Activated CD8-positive, alpha-beta memory T cell treated with anti-CD3 and anti-CD28 coated beads, Interleukin-2, amount 10 ng/mL, durations not matched to agents 7 days and 5 days (primary cell): ENCODE results near the gene TOGARAM2. TPM values are rescaled to one million over a fixed set of nuclear protein-coding genes. Genes with fewer than 3 reads are reported as not detected.

Experiments used
- ATAC-seq: fragments of 150-1000 bp; cut with Tn5 transposase; one replicate; pipeline ENCODE4 v1.10.0; 2021; ENCODE audit warnings: moderate library complexity
- CTCF ChIA-PET: fragments of 350-600 bp; sonication (Branson Sonifier 250); formaldehyde crosslinking; loops from one replicate; lab custom pipeline; 2021; ENCODE audit warnings: antibody characterized with exemption; lab: Charles Lee
- DNase-seq: peaks from one replicate; pipeline ENCODE4 v3.0.0-alpha.2; 2020
- H3K27ac Mint-ChIP-seq: one replicate; pipeline ENCODE4 v1.8.0; 2021; ENCODE audit warnings: mild to moderate bottlenecking, mixed read lengths
- H3K27me3 Mint-ChIP-seq: one replicate; pipeline ENCODE4 v1.8.0; 2021; ENCODE audit warnings: mixed read lengths
- H3K36me3 Mint-ChIP-seq: one replicate; pipeline ENCODE4 v1.8.0; 2021; ENCODE audit warnings: mild to moderate bottlenecking, mixed read lengths
- H3K4me1 Mint-ChIP-seq: one replicate; pipeline ENCODE4 v1.8.0; 2021; ENCODE audit warnings: mixed read lengths
- H3K4me3 Mint-ChIP-seq: one replicate; pipeline ENCODE4 v1.8.0; 2021; ENCODE audit warnings: mild to moderate bottlenecking, moderate library complexity, mixed read lengths
- H3K9me3 Mint-ChIP-seq: one replicate; pipeline ENCODE4 v1.8.0; 2022; ENCODE audit warnings: low read depth, mixed read lengths
- total RNA-seq, 2 experiments: library from RNA; stranded (reverse); gene quantifications; one replicate each; pipeline ENCODE4 v1.2.3, GENCODE V29; 2021

TOGARAM2 gene
- 10 to 100 TPM; 15.0 to 23.9 TPM for total RNA-seq

DNA sequence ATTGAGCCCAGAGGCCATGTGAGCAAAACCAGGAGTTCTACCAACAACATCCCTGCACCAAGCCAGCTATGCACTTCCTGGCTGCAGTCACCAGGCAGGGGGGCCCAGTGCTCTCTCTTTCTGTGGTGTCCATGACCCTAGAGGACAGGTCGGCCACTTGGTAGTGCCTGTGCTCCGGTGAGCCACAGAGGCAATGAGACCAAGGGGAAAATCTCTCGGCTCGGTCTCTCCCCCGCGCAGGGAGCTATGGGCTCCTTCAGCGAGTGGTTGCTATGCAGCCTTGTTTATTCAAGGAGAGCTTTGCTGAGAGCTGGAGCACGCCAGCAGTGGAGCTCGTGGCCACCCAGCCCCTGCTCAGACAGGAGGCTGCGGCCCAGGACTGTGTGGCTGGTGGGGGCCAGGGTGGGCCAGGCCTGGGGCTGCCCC lies at the start of gene TOGARAM2:
TSS of gene TOGARAM2 (plus strand) at position 283 of the 426 bp plus-strand sequence. CDS start 13,537 bp downstream, outside the sequence.
- CTCF ChIA-PET = interaction anchor here (1.1 to 1.4 kb wide), 2 partner anchors 16 to 31 kb away, joined by 3 to 5 read pairs; no protein-coding TSS in a partner anchor
- no peak for DNase-seq
- Mint-ChIP-seq H3K36me3 (no peaks in the 10 kb centered on the region), H3K27me3 (no peaks in the 10 kb centered on the region), H3K4me1 (peaks cover 2% of the 10 kb centered on the region), H3K9me3 (no peaks in the 10 kb centered on the region), H3K27ac (no peak within 1 kb of the TSS), H3K4me3 (no peak within 1 kb of the TSS)
- no peak for ATAC-seq

DNA sequence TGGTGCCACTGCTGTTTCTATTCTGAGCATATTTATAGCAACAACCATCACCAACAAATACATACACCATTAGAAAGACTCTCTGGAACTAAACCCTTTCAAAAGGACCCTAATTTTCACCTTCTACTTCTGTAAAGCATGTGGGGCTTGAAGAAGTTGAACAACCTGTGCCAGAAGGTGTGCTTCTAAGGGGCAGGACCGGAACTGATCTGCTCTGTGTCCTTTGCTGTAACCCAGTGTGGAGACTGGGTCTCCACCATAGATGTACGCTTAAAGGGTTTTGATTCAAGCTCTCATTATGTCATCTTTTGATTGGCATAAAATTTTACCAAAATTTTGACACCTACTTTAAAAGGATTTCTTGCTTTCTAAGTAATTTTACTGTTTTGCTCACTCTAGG lies 46.3 kb upstream of the TOGARAM2 start:
- CTCF ChIA-PET = no interaction called here
- ATAC-seq (no peak), DNase-seq (no peak)
- no peak overlapping the region for H3K27ac Mint-ChIP-seq
- H3K36me3 Mint-ChIP-seq = peaks cover 45% of the 10 kb centered on the region
- no peaks in the 10 kb centered on the region for H3K27me3 Mint-ChIP-seq
- H3K4me1 Mint-ChIP-seq = no peaks in the 10 kb centered on the region
- no peak overlapping the region for H3K4me3 Mint-ChIP-seq
- no peaks in the 10 kb centered on the region for H3K9me3 Mint-ChIP-seq

DNA sequence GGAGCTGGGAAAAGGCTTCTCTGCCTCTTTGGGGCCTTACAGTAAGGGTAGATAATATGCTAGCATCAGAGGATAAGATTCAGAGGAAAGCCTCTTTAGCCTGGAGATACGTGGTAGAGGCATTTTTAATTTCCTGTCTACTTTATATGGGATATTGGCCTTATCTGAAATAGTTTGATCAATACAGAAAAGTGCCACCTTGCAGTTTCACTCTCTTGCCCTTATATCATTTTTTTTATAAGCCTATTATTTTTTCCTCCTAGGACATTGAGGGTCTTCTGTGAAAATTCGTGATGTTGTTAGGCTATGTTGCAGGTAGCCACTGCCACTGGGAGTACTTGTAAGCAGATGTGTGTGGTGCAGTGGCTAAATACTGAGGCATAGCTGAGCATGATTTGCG lies 40.1 kb upstream of the TOGARAM2 start:
- DNase-seq (no peak), ATAC-seq (no peak)
- Mint-ChIP-seq H3K27me3 (no peaks in the 10 kb centered on the region), H3K4me1 (peaks cover 3% of the 10 kb centered on the region), H3K4me3 (no peak overlapping the region), H3K27ac (peak overlapping the region; percentile 76), H3K36me3 (peaks cover 61% of the 10 kb centered on the region), H3K9me3 (no peaks in the 10 kb centered on the region)
- CTCF ChIA-PET = interaction anchor here (1.1 kb wide), 1 partner anchor 374 kb away, joined by 3 read pairs; no protein-coding TSS in a partner anchor

DNA sequence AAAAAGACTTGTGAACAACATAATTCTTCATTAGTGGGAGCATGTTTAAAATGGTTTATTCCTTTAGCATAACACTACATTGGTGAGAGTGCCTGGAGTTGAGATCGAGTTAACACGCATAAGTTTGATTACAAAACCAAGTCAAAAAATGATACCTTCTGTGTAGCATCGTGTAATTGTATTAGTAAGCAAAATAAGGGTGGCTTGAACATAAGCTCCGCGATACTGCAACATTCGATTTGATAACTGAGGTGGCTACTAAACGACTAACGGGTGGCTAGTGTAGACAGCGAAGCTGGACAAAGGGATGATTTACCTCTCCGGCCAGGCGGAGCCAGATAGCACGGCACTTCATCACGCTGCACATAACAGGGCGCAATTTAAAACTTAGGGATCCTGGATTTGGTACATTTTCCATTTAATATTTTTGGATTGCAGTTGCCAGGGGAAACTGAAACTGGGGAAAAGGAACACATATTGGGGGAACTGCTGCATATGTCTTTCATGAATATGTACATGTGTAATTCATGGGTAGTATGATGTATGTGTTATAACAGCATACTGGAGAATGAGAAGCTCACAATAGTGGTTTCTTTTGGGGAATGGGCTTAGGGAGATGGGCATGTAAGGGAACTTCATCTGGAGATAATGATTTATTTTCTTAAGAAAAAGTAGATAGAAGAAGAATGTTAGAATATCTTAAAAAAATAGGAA lies 36.4 kb upstream of the TOGARAM2 start:
- Mint-ChIP-seq H3K4me3 (no peak overlapping the region), H3K9me3 (no peaks in the 10 kb centered on the region), H3K4me1 (peaks cover 6% of the 10 kb centered on the region), H3K27ac (no peak overlapping the region), H3K27me3 (no peaks in the 10 kb centered on the region), H3K36me3 (peaks cover 62% of the 10 kb centered on the region)
- ATAC-seq = no peak
- DNase-seq = no peak
- CTCF ChIA-PET = interaction anchor here (1.2 to 2.5 kb wide), 2 partner anchors 12 to 124 kb away, joined by 4 to 12 read pairs; no protein-coding TSS in a partner anchor

DNA sequence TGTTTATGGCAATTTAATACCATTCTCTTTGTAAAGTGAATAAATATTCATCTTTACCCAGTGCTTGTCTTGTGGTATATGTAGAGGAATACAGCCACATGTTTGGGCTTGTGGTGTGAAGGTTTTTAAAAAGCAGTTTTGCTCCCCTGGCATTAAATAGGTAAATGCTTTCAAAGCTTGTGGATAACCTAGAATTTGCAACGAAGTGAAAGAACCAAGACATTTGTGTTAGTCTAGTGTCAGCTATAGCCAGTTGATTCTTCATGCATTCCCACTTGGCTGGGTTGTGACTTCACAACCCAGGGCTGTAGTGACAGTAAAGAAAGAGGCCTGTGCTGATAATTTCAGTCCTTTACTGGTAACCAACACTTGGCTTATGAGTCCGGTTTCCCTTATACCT lies 32.9 kb upstream of the TOGARAM2 start:
- Mint-ChIP-seq H3K4me3 (no peak overlapping the region), H3K36me3 (peaks cover 46% of the 10 kb centered on the region), H3K27ac (no peak overlapping the region), H3K4me1 (peaks cover 3% of the 10 kb centered on the region), H3K9me3 (no peaks in the 10 kb centered on the region), H3K27me3 (no peaks in the 10 kb centered on the region)
- ATAC-seq (no peak), DNase-seq (no peak)
- CTCF ChIA-PET = interaction anchor here (0.9 to 1.8 kb wide), 2 partner anchors 8 to 16 kb away, joined by 3 to 4 read pairs; no protein-coding TSS in a partner anchor

DNA sequence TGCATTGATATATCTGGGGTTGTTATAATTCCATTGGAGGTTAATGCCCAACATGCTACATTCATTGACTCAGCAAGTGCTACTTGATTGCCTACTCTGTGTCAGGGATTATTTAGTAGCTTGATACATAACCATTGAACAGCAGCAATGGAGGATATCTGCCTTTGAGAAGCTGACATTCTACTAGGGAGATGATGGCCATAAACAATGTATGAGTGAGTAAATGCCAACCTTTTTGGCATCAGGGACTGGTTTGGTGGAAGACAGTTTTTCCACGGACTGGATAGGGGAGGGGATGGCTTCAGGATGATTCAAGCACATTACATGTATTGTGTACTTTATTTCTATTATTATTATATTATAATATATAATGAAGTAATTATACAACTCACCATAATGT lies 31.9 kb upstream of the TOGARAM2 start:
- Mint-ChIP-seq H3K27ac (no peak overlapping the region), H3K36me3 (peaks cover 37% of the 10 kb centered on the region), H3K4me3 (no peak overlapping the region), H3K9me3 (no peaks in the 10 kb centered on the region), H3K4me1 (peaks cover 3% of the 10 kb centered on the region), H3K27me3 (no peaks in the 10 kb centered on the region)
- CTCF ChIA-PET = interaction anchor here (0.6 to 0.8 kb wide), 2 partner anchors 10 to 25 kb away, joined by 3 read pairs; no protein-coding TSS in a partner anchor
- DNase-seq (no peak), ATAC-seq (no peak)

DNA sequence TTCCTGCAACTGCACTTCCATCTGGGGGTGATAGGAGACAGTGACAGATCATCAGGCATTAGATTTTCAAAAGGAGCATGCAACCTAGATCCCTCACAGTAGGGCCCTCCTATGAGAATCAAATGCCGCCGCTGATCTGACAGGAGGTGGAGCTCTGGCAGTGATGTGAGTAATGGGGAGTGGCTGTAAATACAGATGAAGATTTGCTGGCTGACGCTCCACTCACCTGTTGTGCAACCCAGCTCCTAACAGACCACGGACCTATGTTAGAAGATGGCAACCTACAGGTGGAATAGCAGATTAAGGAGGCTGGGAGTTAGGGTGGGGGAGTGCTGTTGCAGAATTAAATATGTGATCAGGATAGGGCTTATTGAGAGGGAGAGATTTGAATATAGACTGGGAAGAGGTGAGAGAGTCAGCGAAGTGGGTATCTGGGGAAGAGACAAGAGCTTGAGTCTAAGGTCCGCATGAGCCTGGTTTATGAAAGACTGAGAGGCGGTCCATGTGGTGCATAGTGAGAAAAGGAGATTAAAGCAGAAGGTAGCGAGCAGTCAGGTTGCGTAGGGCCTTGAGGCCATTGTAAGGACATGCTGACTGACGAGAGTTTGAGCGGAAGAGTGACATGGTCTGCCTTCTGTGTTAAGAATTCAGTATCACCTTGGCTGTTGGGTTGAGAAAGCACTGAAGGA lies 31.3 kb upstream of the TOGARAM2 start:
- Mint-ChIP-seq H3K36me3 (peaks cover 32% of the 10 kb centered on the region), H3K27ac (no peak overlapping the region), H3K4me1 (peaks cover 3% of the 10 kb centered on the region), H3K27me3 (no peaks in the 10 kb centered on the region), H3K4me3 (no peak overlapping the region), H3K9me3 (no peaks in the 10 kb centered on the region)
- DNase-seq = no peak
- CTCF ChIA-PET = interaction anchor here (0.6 to 0.8 kb wide), 2 partner anchors 9 to 24 kb away, joined by 3 read pairs; no protein-coding TSS in a partner anchor
- no peak for ATAC-seq

DNA sequence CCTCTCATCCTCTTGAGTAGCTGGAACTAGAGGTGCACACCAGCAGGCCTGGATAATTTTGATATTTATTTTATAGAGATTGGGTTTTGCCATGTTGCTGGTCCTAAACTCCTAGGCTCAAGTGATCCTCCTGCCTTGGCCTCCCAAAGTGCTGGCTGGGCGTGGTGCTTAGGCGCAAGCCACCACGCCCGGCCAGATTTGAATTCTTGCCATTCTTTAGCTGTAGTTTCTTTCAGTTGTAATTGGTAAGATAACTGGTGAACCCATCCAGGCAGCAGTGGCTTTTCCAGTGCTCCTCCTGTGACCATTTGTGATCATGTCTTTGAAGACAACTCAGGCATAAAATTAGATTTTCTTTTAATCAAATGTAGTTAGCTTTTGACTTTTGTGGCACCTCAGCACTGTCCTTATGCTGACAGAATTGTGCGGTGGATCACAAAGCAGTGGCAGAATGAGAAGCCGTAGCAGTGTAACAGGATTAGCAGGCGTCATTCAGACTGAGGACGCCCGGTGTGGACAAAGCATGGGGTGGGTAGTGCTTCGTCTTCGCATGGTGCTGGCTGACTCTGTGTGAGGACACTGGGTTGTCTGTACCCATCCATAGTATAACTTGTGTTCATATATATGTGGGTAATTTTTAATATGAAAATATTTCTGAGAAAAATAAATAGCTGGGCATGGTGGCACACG lies 30.0 kb upstream of the TOGARAM2 start:
- Mint-ChIP-seq H3K36me3 (peaks cover 24% of the 10 kb centered on the region), H3K27me3 (no peaks in the 10 kb centered on the region), H3K4me1 (peaks cover 5% of the 10 kb centered on the region), H3K27ac (no peak overlapping the region), H3K4me3 (no peak overlapping the region), H3K9me3 (no peaks in the 10 kb centered on the region)
- CTCF ChIA-PET = interaction anchor here (1.0 to 1.8 kb wide), 2 partner anchors 63 to 131 kb away, joined by 3 to 6 read pairs; no protein-coding TSS in a partner anchor
- no peak for DNase-seq
- no peak for ATAC-seq

DNA sequence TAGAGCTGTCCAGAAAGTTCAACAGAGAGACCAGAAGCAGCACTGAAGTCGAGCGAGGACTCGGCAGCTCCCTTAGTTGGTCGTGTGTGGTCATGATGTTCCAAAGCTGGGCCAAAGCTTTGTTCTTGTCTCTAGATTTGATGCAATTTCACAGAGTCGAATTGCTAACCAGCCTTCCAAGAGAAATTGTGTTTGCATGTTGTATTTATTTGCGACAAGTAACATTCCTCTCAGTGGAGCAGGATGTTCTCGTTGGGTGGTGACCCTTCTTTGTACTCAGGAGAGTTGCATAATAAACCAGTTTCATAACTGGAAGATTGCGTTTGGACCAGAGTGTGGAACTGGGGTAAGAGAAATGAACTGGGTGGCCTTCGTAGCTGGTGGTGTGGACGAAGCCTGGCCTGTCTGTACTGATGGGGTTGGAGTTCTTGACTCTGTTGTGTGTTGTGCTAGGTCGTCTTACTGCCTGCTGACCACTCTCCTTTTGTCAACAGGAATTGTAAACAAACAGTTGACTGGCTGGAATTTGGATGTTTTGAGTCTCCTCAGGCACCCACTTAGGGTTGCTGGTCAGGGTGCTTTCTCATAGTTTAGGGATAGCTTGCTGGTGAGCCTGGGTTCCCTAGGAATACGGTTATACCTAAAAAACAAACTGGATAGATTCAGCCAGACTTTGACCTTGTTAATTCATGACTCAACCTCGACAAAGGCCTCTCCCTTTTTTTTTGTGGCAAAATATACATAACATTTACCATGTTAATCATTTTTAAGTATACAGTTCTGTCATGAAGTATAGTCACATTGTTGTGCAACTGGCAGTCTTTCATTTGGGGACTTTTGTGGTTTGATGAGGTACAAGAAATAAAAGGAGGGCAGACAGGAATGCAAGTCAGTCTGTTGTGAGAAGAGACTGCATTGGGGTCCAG lies 28.9 kb upstream of the TOGARAM2 start:
- no peak for DNase-seq
- Mint-ChIP-seq H3K36me3 (peaks cover 18% of the 10 kb centered on the region), H3K4me3 (no peak overlapping the region), H3K4me1 (peaks cover 10% of the 10 kb centered on the region), H3K27ac (no peak overlapping the region), H3K27me3 (no peaks in the 10 kb centered on the region), H3K9me3 (no peaks in the 10 kb centered on the region)
- no peak for ATAC-seq
- CTCF ChIA-PET = interaction anchor here (1.8 kb wide), 1 partner anchor 62 kb away, joined by 6 read pairs; no protein-coding TSS in a partner anchor

DNA sequence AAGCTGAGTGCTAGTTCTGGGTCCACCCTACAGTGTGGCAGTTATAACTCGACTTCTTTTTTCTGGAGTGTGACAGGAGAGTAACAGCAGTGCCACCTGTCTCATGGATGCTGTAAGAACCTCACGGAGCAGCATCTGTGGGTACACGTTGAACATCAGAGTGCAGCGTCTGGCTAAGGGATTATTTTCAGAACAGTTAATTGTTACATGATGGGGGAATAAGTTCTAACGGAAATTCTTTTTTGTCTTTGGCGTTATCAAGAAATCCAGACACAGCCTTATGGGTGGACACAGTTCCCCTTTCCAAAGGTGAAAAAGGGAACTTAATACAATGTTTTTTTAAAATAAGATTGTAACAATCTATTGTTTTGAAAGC lies 28.3 kb upstream of the TOGARAM2 start:
- H3K4me3 Mint-ChIP-seq = no peak overlapping the region
- H3K4me1 Mint-ChIP-seq = peaks cover 15% of the 10 kb centered on the region
- DNase-seq (no peak), ATAC-seq (no peak)
- CTCF ChIA-PET = interaction anchor here (1.8 kb wide), 1 partner anchor 61 kb away, joined by 6 read pairs; no protein-coding TSS in a partner anchor
- H3K27me3 Mint-ChIP-seq = no peaks in the 10 kb centered on the region
- H3K27ac Mint-ChIP-seq = no peak overlapping the region
- peaks cover 17% of the 10 kb centered on the region for H3K36me3 Mint-ChIP-seq
- no peaks in the 10 kb centered on the region for H3K9me3 Mint-ChIP-seq

DNA sequence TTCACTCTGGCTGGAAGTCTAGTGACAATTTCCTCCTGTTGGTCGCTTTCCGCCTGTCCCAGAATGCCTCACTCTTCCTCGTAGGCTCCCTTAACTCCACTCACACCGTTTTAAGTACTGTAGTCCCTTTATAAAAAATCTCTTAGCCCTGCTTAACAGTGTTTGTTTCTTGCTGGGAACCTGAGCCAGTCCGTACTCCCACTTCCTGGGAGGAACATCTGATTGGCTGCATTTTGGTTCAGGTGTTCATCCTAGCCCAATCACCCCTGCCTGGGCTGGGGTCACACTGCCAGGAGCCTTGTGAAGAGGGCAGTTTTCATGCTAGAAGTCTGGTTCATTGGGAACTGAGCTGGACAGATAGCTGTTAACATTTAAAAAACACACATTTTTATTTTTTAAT lies 25.6 kb upstream of the TOGARAM2 start:
- CTCF ChIA-PET = interaction anchor here (0.7 to 2.1 kb wide), 13 partner anchors 11 to 389 kb away, joined by 3 to 16 read pairs (median 3); partner anchors contain the start of gene TRMT61B
- no peak for ATAC-seq
- no peak overlapping the region for H3K4me3 Mint-ChIP-seq
- peaks cover 19% of the 10 kb centered on the region for H3K4me1 Mint-ChIP-seq
- no peaks in the 10 kb centered on the region for H3K36me3 Mint-ChIP-seq
- H3K27me3 Mint-ChIP-seq = no peaks in the 10 kb centered on the region
- no peak overlapping the region for H3K27ac Mint-ChIP-seq
- no peaks in the 10 kb centered on the region for H3K9me3 Mint-ChIP-seq
- no peak for DNase-seq

DNA sequence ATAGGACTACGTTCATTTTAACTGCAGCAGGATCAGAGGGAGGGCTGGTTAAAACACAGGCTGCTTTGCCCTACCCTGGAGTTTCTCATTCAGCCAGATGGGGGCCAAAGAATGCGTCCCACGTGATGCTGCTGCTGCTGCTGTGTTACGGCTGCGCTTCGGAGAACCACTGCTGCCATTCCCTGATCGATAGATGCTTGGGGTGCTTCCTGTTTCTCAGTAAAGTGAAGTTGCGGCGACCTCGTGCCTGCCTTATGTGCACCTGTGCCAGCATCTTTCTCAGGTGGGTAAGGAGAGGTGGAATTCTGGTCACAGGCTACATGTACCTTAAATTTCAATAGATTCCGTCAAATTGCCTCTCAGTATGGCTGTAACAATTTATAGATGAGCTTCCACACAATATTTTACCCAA lies 24.7 kb upstream of the TOGARAM2 start:
- peak; percentile 79 for DNase-seq
- H3K27ac Mint-ChIP-seq = peak overlapping the region; percentile 48
- H3K9me3 Mint-ChIP-seq = no peaks in the 10 kb centered on the region
- H3K4me1 Mint-ChIP-seq = peaks cover 19% of the 10 kb centered on the region
- peak overlapping the region; percentile 65 for H3K4me3 Mint-ChIP-seq
- CTCF ChIA-PET = interaction anchor here (0.6 to 2.1 kb wide), 13 partner anchors 9 to 390 kb away, joined by 3 to 16 read pairs (median 3); partner anchors contain the start of gene TRMT61B
- no peaks in the 10 kb centered on the region for H3K27me3 Mint-ChIP-seq
- ATAC-seq = peak; percentile 84
- H3K36me3 Mint-ChIP-seq = no peaks in the 10 kb centered on the region
